H9 (cell line): ENCODE data around the gene HBP1. TPM values are rescaled to one million over a fixed set of nuclear protein-coding genes. Genes with fewer than 3 reads are reported as not detected.

Source experiments
- DNase-seq: peaks from one replicate; pipeline ENCODE4 v3.0.0-alpha.2; 2017
- H2AFZ ChIP-seq: one replicate; pipeline ENCODE4 v1.6.1; 2013; ENCODE audit warnings: mild to moderate bottlenecking, low read length, control low read depth, moderate library complexity
- H2AK5ac ChIP-seq: 2 replicates; pipeline ENCODE4 v1.6.1; 2013; ENCODE audit warnings: low read length, control low read depth, mixed read lengths; ENCODE audit not compliant: insufficient read length
- H2BK120ac ChIP-seq: one replicate; pipeline ENCODE4 v1.6.1; 2013; ENCODE audit warnings: low read depth, mild to moderate bottlenecking, low read length, control low read depth, inconsistent platforms; ENCODE audit not compliant: poor library complexity, severe bottlenecking
- H2BK12ac ChIP-seq: 2 replicates; pipeline ENCODE4 v1.6.1; 2013; ENCODE audit warnings: low read length, control low read depth, mixed read lengths, low read depth; ENCODE audit not compliant: insufficient read length
- H2BK15ac ChIP-seq: 2 replicates; pipeline ENCODE4 v1.6.1; 2013; ENCODE audit warnings: low read depth, low read length, control low read depth
- H2BK20ac ChIP-seq: one replicate; pipeline ENCODE4 v1.6.1; 2013; ENCODE audit warnings: low read depth, mild to moderate bottlenecking, low read length, control low read depth, inconsistent platforms; ENCODE audit not compliant: poor library complexity, severe bottlenecking
- H2BK5ac ChIP-seq: 2 replicates; pipeline ENCODE4 v1.6.1; 2013; ENCODE audit warnings: low read length, control low read depth, mixed read lengths; ENCODE audit not compliant: insufficient read length
- H3K14ac ChIP-seq: 2 replicates; pipeline ENCODE4 v1.6.1; 2013; ENCODE audit warnings: low read length, control low read depth; ENCODE audit not compliant: insufficient read depth
- H3K18ac ChIP-seq: 2 replicates; pipeline ENCODE4 v1.6.1; 2013; ENCODE audit warnings: low read depth, mild to moderate bottlenecking, mixed read lengths, low read length, control low read depth; ENCODE audit not compliant: insufficient read length
- H3K23ac ChIP-seq: 2 replicates; pipeline ENCODE4 v1.6.1; 2013; ENCODE audit warnings: low read length, control low read depth, mixed read lengths, low read depth; ENCODE audit not compliant: insufficient read length
- H3K23me2 ChIP-seq: 2 replicates; pipeline ENCODE4 v1.6.1; 2013; ENCODE audit warnings: low read depth, mild to moderate bottlenecking, mixed read lengths, low read length, control low read depth; ENCODE audit not compliant: insufficient read length, poor library complexity, severe bottlenecking
- H3K27ac ChIP-seq: 2 replicates; pipeline ENCODE4 v1.5.1; 2013; ENCODE audit warnings: low read length, control low read depth, mixed read lengths, low read depth; ENCODE audit not compliant: insufficient read length
- H3K27me3 ChIP-seq: 2 replicates; pipeline ENCODE4 v1.6.1; 2013; ENCODE audit warnings: low read length, control low read depth, inconsistent platforms; ENCODE audit not compliant: insufficient read depth
- H3K4ac ChIP-seq: 2 replicates; pipeline ENCODE4 v1.6.1; 2013; ENCODE audit warnings: low read depth, mild to moderate bottlenecking, control low read depth, inconsistent platforms, low read length, moderate library complexity
- H3K4me1 ChIP-seq: 2 replicates; pipeline ENCODE4 v1.6.1; 2013; ENCODE audit warnings: low read length, control low read depth, inconsistent platforms; ENCODE audit not compliant: insufficient read depth
- H3K4me2 ChIP-seq: 2 replicates; pipeline ENCODE4 v1.6.1; 2013; ENCODE audit warnings: low read length, control low read depth, mixed read lengths; ENCODE audit not compliant: insufficient read length, insufficient read depth
- H3K56ac ChIP-seq: 2 replicates; pipeline ENCODE4 v1.6.1; 2013; ENCODE audit warnings: low read depth, mild to moderate bottlenecking, mixed read lengths, low read length, control low read depth; ENCODE audit not compliant: insufficient read length
- H3K79me1 ChIP-seq: 2 replicates; pipeline ENCODE4 v1.6.1; 2013; ENCODE audit warnings: low read depth, mild to moderate bottlenecking, moderate library complexity, low read length, control low read depth, inconsistent platforms; ENCODE audit not compliant: insufficient read depth, poor library complexity, severe bottlenecking
- H3K79me2 ChIP-seq: 2 replicates; pipeline ENCODE4 v1.6.1; 2013; ENCODE audit warnings: low read length, control low read depth, inconsistent platforms; ENCODE audit not compliant: insufficient read depth
- H3K9ac ChIP-seq: 2 replicates; pipeline ENCODE4 v1.6.1; 2013; ENCODE audit warnings: low read length, control low read depth, mixed read lengths; ENCODE audit not compliant: insufficient read length; ENCODE audit errors: extremely low read depth
- H3K9me3 ChIP-seq: one replicate; pipeline ENCODE4 v1.6.1; 2013; ENCODE audit warnings: low read depth, low read length, inconsistent platforms; ENCODE audit not compliant: control insufficient read depth
- H3T11ph ChIP-seq: one replicate; pipeline ENCODE4 v1.6.1; 2013; ENCODE audit warnings: mild to moderate bottlenecking, low read length, control low read depth, inconsistent platforms
- H4K20me1 ChIP-seq: one replicate; pipeline ENCODE4 v1.6.1; 2013; ENCODE audit not compliant: control insufficient read depth, insufficient read length, insufficient read depth
- H4K5ac ChIP-seq: 2 replicates; pipeline ENCODE4 v1.6.1; 2013; ENCODE audit warnings: low read depth, mild to moderate bottlenecking, mixed read lengths, low read length, control low read depth; ENCODE audit not compliant: insufficient read length
- H4K8ac ChIP-seq: replicated peaks from 2 replicates; pipeline ENCODE4 v1.6.1; 2013; ENCODE audit warnings: low read length, control low read depth, mixed read lengths, low read depth; ENCODE audit not compliant: insufficient read length
- H4K91ac ChIP-seq: 2 replicates; pipeline ENCODE4 v1.6.1; 2013; ENCODE audit warnings: low read depth, mild to moderate bottlenecking, moderate library complexity, mixed read lengths, low read length, control low read depth; ENCODE audit not compliant: insufficient read length
- H3K27ac Mint-ChIP-seq, 3 experiments: 2 replicates in 2 of 3; 3 replicates in 1 of 3; pipeline ENCODE4 v1.8.0; 2020 to 2021; ENCODE audit warnings: mixed read lengths in 3 of 3, mild to moderate bottlenecking in 1 of 3, moderate library complexity in 1 of 3
- H3K27me3 Mint-ChIP-seq: 2 replicates; pipeline ENCODE4 v1.8.0; 2021; ENCODE audit warnings: low read depth, mild to moderate bottlenecking, moderate library complexity, mixed read lengths
- H3K36me3 Mint-ChIP-seq, 3 experiments: 2 replicates in 2 of 3; 3 replicates in 1 of 3; pipeline ENCODE4 v1.8.0; 2020 to 2021; ENCODE audit warnings: low read depth in 3 of 3, mixed read lengths in 3 of 3; ENCODE audit not compliant: insufficient read depth in 1 of 3
- H3K4me1 Mint-ChIP-seq, 2 experiments: 2 replicates each; pipeline ENCODE4 v1.8.0; 2020; ENCODE audit warnings: mixed read lengths in 2 of 2
- H3K4me3 Mint-ChIP-seq, 2 experiments: 2 replicates in 1 of 2; 3 replicates in 1 of 2; pipeline ENCODE4 v1.8.0; 2020 to 2021; ENCODE audit warnings: mild to moderate bottlenecking in 2 of 2, mixed read lengths in 2 of 2, moderate library complexity in 1 of 2
- H3K9me3 Mint-ChIP-seq, 2 experiments: 2 replicates in 1 of 2; 3 replicates in 1 of 2; pipeline ENCODE4 v1.8.0; 2020; ENCODE audit warnings: mild to moderate bottlenecking in 2 of 2, mixed read lengths in 2 of 2, moderate library complexity in 1 of 2
- WGBS: extraction: QIAGEN DNeasy Blood & Tissue Kit; methylation state at CpG from one replicate; pipeline ENCODE4 v1.1.7; 2013; ENCODE audit warnings: missing lambda C conversion rate, low lambda C conversion rate, mixed read lengths; ENCODE audit not compliant: insufficient read length; ENCODE audit errors: extremely low coverage; 5-methylcytosine and 5-hydroxymethylcytosine counted together
- total RNA-seq: library from RNA; stranded (reverse); gene quantifications from 2 replicates; pipeline ENCODE4 v1.2.1, GENCODE V29; 2021
- TF ChIP-seq, protein P1 (sequence below): fragments of 200-600 bp; sonication (generic); conservative IDR thresholded peaks from 3 replicates; pipeline ENCODE4 v1.8.0; 2021; ENCODE audit warnings: antibody characterized with exemption, mild to moderate bottlenecking

The HBP1 gene
- total RNA-seq, 1 experiment from 2014 or later, result 27.6 TPM

DNA sequence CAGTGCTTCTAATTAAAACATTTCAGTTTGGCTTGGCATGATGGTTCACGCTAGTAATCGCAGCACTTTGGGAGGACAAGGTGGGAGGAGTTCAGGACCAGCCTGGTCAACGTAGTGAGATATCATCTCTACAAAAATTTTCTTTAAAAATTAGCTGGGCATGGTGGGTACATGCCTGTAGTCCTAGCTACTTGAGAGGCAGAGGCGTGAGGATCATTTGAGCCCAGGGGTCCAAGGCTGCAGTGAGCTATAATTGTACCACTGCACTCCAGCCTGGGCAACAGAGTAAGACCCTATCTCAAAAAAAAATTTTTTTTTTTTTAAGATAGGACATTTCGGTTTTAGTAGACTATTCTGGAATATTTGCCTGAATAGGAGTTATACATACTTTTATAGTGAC, 12.4 kb downstream of the HBP1 start:
- no peaks in the 10 kb centered on the region; the same call in 1 of the 2 replicates for H3K79me2 ChIP-seq
- H3K36me3 Mint-ChIP-seq, result peaks cover 9 to 48% (median 48%) of the 10 kb centered on the region in 3 experiments; a peak in 5 of 7 replicates
- H3K56ac ChIP-seq, result no peak overlapping the region
- no peak overlapping the region for H3K23ac ChIP-seq
- H2BK120ac ChIP-seq, result no peak overlapping the region
- H2BK15ac ChIP-seq, result no peak overlapping the region
- no peaks in the 10 kb centered on the region for H3K9me3 Mint-ChIP-seq
- H4K8ac ChIP-seq, result no peak overlapping the region
- H3T11ph ChIP-seq, result no peak overlapping the region
- no peak overlapping the region for H3K9ac ChIP-seq
- H3K79me1 ChIP-seq, result no peaks in the 10 kb centered on the region
- no peaks in the 10 kb centered on the region for H3K27me3 Mint-ChIP-seq
- no peak overlapping the region for H3K18ac ChIP-seq
- whole genome bisulfite sequencing, result no CpG with 5 or more reads among the region's 5 CpGs
- no peak for DNase-seq
- H3K4me1 ChIP-seq, result no peaks in the 10 kb centered on the region
- H3K9me3 ChIP-seq, result no peaks in the 10 kb centered on the region
- no peak overlapping the region; a peak in 1 of 7 replicates for H3K27ac Mint-ChIP-seq
- H3K23me2 ChIP-seq, result no peaks in the 10 kb centered on the region
- H2BK20ac ChIP-seq, result no peak overlapping the region
- no peak overlapping the region for H2AFZ ChIP-seq
- H3K27ac ChIP-seq, result no peak overlapping the region
- no peak overlapping the region for H2AK5ac ChIP-seq
- H2BK12ac ChIP-seq, result no peak overlapping the region
- no peak overlapping the region for H4K91ac ChIP-seq
- no peak overlapping the region for H3K4me2 ChIP-seq
- no peak overlapping the region for H3K4me3 Mint-ChIP-seq
- TF ChIP-seq, protein P1, sequence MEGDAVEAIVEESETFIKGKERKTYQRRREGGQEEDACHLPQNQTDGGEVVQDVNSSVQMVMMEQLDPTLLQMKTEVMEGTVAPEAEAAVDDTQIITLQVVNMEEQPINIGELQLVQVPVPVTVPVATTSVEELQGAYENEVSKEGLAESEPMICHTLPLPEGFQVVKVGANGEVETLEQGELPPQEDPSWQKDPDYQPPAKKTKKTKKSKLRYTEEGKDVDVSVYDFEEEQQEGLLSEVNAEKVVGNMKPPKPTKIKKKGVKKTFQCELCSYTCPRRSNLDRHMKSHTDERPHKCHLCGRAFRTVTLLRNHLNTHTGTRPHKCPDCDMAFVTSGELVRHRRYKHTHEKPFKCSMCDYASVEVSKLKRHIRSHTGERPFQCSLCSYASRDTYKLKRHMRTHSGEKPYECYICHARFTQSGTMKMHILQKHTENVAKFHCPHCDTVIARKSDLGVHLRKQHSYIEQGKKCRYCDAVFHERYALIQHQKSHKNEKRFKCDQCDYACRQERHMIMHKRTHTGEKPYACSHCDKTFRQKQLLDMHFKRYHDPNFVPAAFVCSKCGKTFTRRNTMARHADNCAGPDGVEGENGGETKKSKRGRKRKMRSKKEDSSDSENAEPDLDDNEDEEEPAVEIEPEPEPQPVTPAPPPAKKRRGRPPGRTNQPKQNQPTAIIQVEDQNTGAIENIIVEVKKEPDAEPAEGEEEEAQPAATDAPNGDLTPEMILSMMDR, result no peak
- H4K20me1 ChIP-seq, result no peaks in the 10 kb centered on the region
- peaks cover 0 to under 1% of the 10 kb centered on the region in 2 experiments; a peak in 1 of 4 replicates for H3K4me1 Mint-ChIP-seq
- H3K27me3 ChIP-seq, result no peaks in the 10 kb centered on the region
- no peak overlapping the region for H4K5ac ChIP-seq
- no peak overlapping the region for H3K14ac ChIP-seq
- no peak overlapping the region for H3K4ac ChIP-seq
- no peak overlapping the region for H2BK5ac ChIP-seq
